A549 (cell line): ENCODE results near the gene ABCB9.

Experiments used
- FOSL2 ChIP-seq, 2 experiments: fragments of 450-650 bp in 1 of 2; fragments of >200 bp in 1 of 2; sonication (Bioruptor Twin) in 1 of 2; formaldehyde crosslinking; IDR thresholded peaks; 2 replicates each; pipeline versions ENCODE4 v1.5.0 to v1.6.1; 2016 to 2020; ENCODE audit warnings: mild to moderate bottlenecking in 1 of 2, moderate library complexity in 1 of 2
- HOXB13 ChIP-seq: fragments of 250-450 bp; sonication (Bioruptor Pico); IDR thresholded peaks from 2 replicates; pipeline ENCODE4 v1.5.0; 2020; ENCODE audit warnings: low read depth, mild to moderate bottlenecking, moderate library complexity
- MYC ChIP-seq: IDR thresholded peaks from 2 replicates; pipeline ENCODE4 v1.6.1; 2012; ENCODE audit warnings: mild to moderate bottlenecking, inconsistent platforms, low read length, improper control_type of control experiment, borderline replicate concordance
- NPAS2 ChIP-seq: fragments of 250-450 bp; sonication (Bioruptor Pico); IDR thresholded peaks from 2 replicates; pipeline ENCODE4 v1.8.0; 2022; ENCODE audit warnings: mild to moderate bottlenecking, moderate library complexity, borderline replicate concordance
- SMC3 ChIP-seq: fragments of >200 bp; sonication (Bioruptor Twin); formaldehyde crosslinking; IDR thresholded peaks from 3 replicates; pipeline ENCODE4 v1.6.1; 2018; ENCODE audit warnings: inconsistent platforms
- TF ChIP-seq, protein P1 (sequence below): fragments of >200 bp; sonication (Bioruptor Twin); formaldehyde crosslinking; IDR thresholded peaks from 3 replicates; pipeline ENCODE4 v1.5.1; 2016
- TF ChIP-seq, protein P2 (sequence below): IDR thresholded peaks from 2 replicates; pipeline ENCODE4 v1.6.1; 2012

- no peak for TF ChIP-seq MYC
- TF ChIP-seq HOXB13: no peak
- TF ChIP-seq, protein P1, sequence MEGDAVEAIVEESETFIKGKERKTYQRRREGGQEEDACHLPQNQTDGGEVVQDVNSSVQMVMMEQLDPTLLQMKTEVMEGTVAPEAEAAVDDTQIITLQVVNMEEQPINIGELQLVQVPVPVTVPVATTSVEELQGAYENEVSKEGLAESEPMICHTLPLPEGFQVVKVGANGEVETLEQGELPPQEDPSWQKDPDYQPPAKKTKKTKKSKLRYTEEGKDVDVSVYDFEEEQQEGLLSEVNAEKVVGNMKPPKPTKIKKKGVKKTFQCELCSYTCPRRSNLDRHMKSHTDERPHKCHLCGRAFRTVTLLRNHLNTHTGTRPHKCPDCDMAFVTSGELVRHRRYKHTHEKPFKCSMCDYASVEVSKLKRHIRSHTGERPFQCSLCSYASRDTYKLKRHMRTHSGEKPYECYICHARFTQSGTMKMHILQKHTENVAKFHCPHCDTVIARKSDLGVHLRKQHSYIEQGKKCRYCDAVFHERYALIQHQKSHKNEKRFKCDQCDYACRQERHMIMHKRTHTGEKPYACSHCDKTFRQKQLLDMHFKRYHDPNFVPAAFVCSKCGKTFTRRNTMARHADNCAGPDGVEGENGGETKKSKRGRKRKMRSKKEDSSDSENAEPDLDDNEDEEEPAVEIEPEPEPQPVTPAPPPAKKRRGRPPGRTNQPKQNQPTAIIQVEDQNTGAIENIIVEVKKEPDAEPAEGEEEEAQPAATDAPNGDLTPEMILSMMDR: no peak
- TF ChIP-seq NPAS2 (CRISPR knock-in tag): no peak
- no peak for TF ChIP-seq SMC3
- no peak for TF ChIP-seq FOSL2 (IDR thresholded peaks at IDR 0.05)
- TF ChIP-seq FOSL2 (CRISPR knock-in tag; IDR thresholded peaks at IDR 0.05): no peak
- TF ChIP-seq, protein P2, sequence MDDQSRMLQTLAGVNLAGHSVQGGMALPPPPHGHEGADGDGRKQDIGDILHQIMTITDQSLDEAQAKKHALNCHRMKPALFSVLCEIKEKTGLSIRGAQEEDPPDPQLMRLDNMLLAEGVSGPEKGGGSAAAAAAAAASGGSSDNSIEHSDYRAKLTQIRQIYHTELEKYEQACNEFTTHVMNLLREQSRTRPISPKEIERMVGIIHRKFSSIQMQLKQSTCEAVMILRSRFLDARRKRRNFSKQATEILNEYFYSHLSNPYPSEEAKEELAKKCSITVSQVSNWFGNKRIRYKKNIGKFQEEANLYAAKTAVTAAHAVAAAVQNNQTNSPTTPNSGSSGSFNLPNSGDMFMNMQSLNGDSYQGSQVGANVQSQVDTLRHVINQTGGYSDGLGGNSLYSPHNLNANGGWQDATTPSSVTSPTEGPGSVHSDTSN: no peak
Observed at GRCh38 chr12:122978507-122978955, 12.3 kb upstream of the ABCB9 start.
